CD14-positive monocyte (primary cell): Measurements from ENCODE around the gene STRIP2. TPM values are rescaled to one million over a fixed set of nuclear protein-coding genes. Genes with fewer than 3 reads are reported as not detected.
"Not testable (repeated sequence)": the region's sequence is repeated elsewhere in the genome, so short reads cannot be mapped to it uniquely, and the experiment has no call there.

Experiments
- DNase-seq, 3 donors: peaks; one replicate each; pipeline ENCODE4 v3.0.0-alpha.2; 2011 to 2022
- H2AFZ ChIP-seq: 2 replicates; pipeline ENCODE4 v1.6.0; 2012; ENCODE audit warnings: mild to moderate bottlenecking, low read depth, low read length, inconsistent platforms; ENCODE audit not compliant: insufficient read depth, poor library complexity, severe bottlenecking
- H3K27ac ChIP-seq, 2 donors: 1 replicate in 1 of 2; 2 replicates in 1 of 2; pipeline ENCODE4 v1.5.1; 2012 to 2013; ENCODE audit warnings: low read length in 2 of 2, control low read depth in 1 of 2, inconsistent platforms in 1 of 2, low read depth in 1 of 2, mild to moderate bottlenecking in 1 of 2
- H3K27me3 ChIP-seq, 2 donors: one replicate each; pipeline versions ENCODE4 v1.6.0 to v1.6.1; 2011 to 2013; ENCODE audit warnings: low read length in 2 of 2; ENCODE audit not compliant: control insufficient read depth in 2 of 2, insufficient read depth in 2 of 2
- H3K36me3 ChIP-seq, 2 donors: replicated peaks in 1 of 2; 1 replicate in 1 of 2; 2 replicates in 1 of 2; pipeline versions ENCODE4 v1.5.1 to v1.6.1; 2012 to 2013; ENCODE audit warnings: low read length in 2 of 2, control low read depth in 1 of 2, inconsistent platforms in 1 of 2, mild to moderate bottlenecking in 1 of 2; ENCODE audit not compliant: insufficient read depth in 2 of 2, control insufficient read depth in 1 of 2
- H3K4me1 ChIP-seq, 2 donors: 1 replicate in 1 of 2; 2 replicates in 1 of 2; pipeline versions ENCODE4 v1.5.1 to v1.6.1; 2012 to 2013; ENCODE audit warnings: low read length in 2 of 2, control low read depth in 1 of 2, inconsistent platforms in 1 of 2, mild to moderate bottlenecking in 1 of 2, moderate library complexity in 1 of 2; ENCODE audit not compliant: insufficient read depth in 2 of 2, control insufficient read depth in 1 of 2
- H3K4me2 ChIP-seq: replicated peaks from 2 replicates; pipeline ENCODE3; 2012; ENCODE audit warnings: low read length, moderate library complexity, mild to moderate bottlenecking; ENCODE audit not compliant: poor library complexity, severe bottlenecking; ENCODE audit errors: extremely low read depth
- H3K4me3 ChIP-seq, 3 experiments: fragments of 200-600 bp in 1 of 3; sonication (generic) in 1 of 3; replicated peaks in 1 of 3; 1 replicate in 2 of 3; 2 replicates in 1 of 3; pipeline ENCODE4 v1.5.1; 2011 to 2013; ENCODE audit warnings: low read length in 3 of 3, mild to moderate bottlenecking in 3 of 3, control low read depth in 2 of 3, low read depth in 2 of 3, inconsistent platforms in 1 of 3, moderate library complexity in 1 of 3
- H3K79me2 ChIP-seq: 2 replicates; pipeline ENCODE4 v1.6.0; 2012; ENCODE audit warnings: mild to moderate bottlenecking, control low read depth, inconsistent platforms, low read length, moderate library complexity; ENCODE audit not compliant: insufficient read depth
- H3K9ac ChIP-seq: 2 replicates; pipeline ENCODE4 v1.6.0; 2017; ENCODE audit warnings: low read length, mild to moderate bottlenecking; ENCODE audit not compliant: insufficient read depth, poor library complexity, severe bottlenecking
- H3K9me3 ChIP-seq, 2 donors: replicated peaks in 1 of 2; 1 replicate in 1 of 2; 2 replicates in 1 of 2; pipeline versions ENCODE4 v1.5.1 to v1.6.1; 2012 to 2013; ENCODE audit warnings: low read length in 2 of 2, control low read depth in 1 of 2; ENCODE audit not compliant: control insufficient read depth in 1 of 2, insufficient read depth in 1 of 2
- H4K20me1 ChIP-seq: 2 replicates; pipeline ENCODE4 v1.6.0; 2012; ENCODE audit warnings: mild to moderate bottlenecking, low read length, control low read depth, moderate library complexity; ENCODE audit not compliant: insufficient read depth
- H3K27ac Mint-ChIP-seq, 7 donors: one replicate each; pipeline ENCODE4 v1.8.0; 2020; ENCODE audit warnings: mild to moderate bottlenecking in 7 of 7, mixed read lengths in 7 of 7, moderate library complexity in 6 of 7, inconsistent platforms in 2 of 7
- H3K27me3 Mint-ChIP-seq, 3 donors: one replicate each; pipeline ENCODE4 v1.8.0; 2021 to 2022; ENCODE audit warnings: low read depth in 3 of 3, mild to moderate bottlenecking in 3 of 3, mixed read lengths in 3 of 3, moderate library complexity in 3 of 3, inconsistent platforms in 1 of 3
- H3K36me3 Mint-ChIP-seq, 2 donors: one replicate each; pipeline ENCODE4 v1.8.0; 2020; ENCODE audit warnings: mixed read lengths in 2 of 2, inconsistent platforms in 1 of 2, mild to moderate bottlenecking in 1 of 2
- H3K4me1 Mint-ChIP-seq: one replicate; pipeline ENCODE4 v1.8.0; 2020; ENCODE audit warnings: mild to moderate bottlenecking, mixed read lengths
- H3K4me3 Mint-ChIP-seq, 2 donors: one replicate each; pipeline ENCODE4 v1.8.0; 2020; ENCODE audit warnings: mild to moderate bottlenecking in 2 of 2, mixed read lengths in 2 of 2, moderate library complexity in 1 of 2
- H3K9me3 Mint-ChIP-seq, 7 donors: one replicate each; pipeline ENCODE4 v1.8.0; 2020 to 2022; ENCODE audit warnings: mixed read lengths in 7 of 7, mild to moderate bottlenecking in 6 of 7, moderate library complexity in 6 of 7, inconsistent platforms in 2 of 7
- CTCF ChIP-seq: fragments of 200-600 bp; IDR thresholded peaks from one replicate; pipeline ENCODE4 v1.8.0; 2022; ENCODE audit warnings: antibody characterized with exemption, mild to moderate bottlenecking
- WGBS: methylation state at CpG from one replicate; pipeline ENCODE4 v1.1.5; 2013; ENCODE audit warnings: missing lambda C conversion rate; ENCODE audit not compliant: insufficient coverage; 5-methylcytosine and 5-hydroxymethylcytosine counted together
- intact Hi-C, 2 donors: fragments of 100-400 bp; cut with micrococcal nuclease; formaldehyde crosslinking; loops; one replicate each; pipeline versions ENCODE4 v1.15.0 to v1.15.1; 2023
- polyA plus RNA-seq, 3 donors: library from polyadenylated mRNA; depleted of rRNA in 1 of 3; unstranded in 2 of 3; stranded (reverse) in 1 of 3; fragments of 300-500 nt in 2 of 3; fragments of >200 nt in 1 of 3; fragmentation: Illumina TruSeq in 2 of 3; gene quantifications; 1 replicate in 2 of 3; 2 replicates in 1 of 3; pipeline ENCODE4 v1.2.3, GENCODE V29; 2012 to 2021

STRIP2 gene
- polyA plus RNA-seq, 3 donors = 0.11 to 0.12 TPM; not detected in 1

DNA sequence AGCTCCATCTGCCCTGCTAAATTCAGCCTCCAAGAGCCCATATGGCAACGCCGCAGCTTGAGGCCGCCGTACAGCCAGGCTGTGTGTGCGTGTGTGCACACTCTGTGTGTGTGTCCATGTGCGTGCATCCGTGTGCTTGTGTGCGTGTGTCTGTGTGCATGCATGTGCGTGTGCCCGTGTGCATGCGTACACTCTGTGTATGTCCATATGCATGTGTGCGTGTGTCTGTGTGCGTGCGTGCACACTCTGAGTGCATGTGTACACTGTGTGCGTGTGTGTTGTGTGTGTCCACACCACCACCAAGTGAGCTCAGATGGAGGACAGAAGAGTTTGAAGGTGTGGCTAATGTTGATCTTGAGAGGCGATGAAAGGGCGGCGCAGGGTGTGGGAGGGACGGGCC, 98.1 kb downstream of the STRIP2 start:
- intact Hi-C loops = no loop called here
- 89% methylated on average over 18 of the region's 19 CpGs for WGBS
- no peak for TF ChIP-seq CTCF
- Histone ChIP-seq H3K27me3 (no peaks in the 10 kb centered on the region), H3K4me2 (no peak overlapping the region), H4K20me1 (no peaks in the 10 kb centered on the region), H3K4me1 (peaks cover 4 to 14% of the 10 kb centered on the region in 2 donors), H3K4me3 (no peak overlapping the region), H3K9me3 (no peaks in the 10 kb centered on the region), H3K36me3 (no peaks in the 10 kb centered on the region), H3K79me2 (no peaks in the 10 kb centered on the region), H3K9ac (no peak overlapping the region), H2AFZ (no peak overlapping the region), H3K27ac (no peak overlapping the region)
- peaks cover 0 to 4% (median 2%) of the 10 kb centered on the region in 3 donors for H3K27me3 Mint-ChIP-seq
- no peak for DNase-seq
- no peak overlapping the region for H3K4me3 Mint-ChIP-seq
- peaks cover 10% of the 10 kb centered on the region for H3K4me1 Mint-ChIP-seq
- peak overlapping the region in 2 of 7 donors; percentile 32 to 41 for H3K27ac Mint-ChIP-seq
- no peaks in the 10 kb centered on the region for H3K36me3 Mint-ChIP-seq
- H3K9me3 Mint-ChIP-seq = no peaks in the 10 kb centered on the region

- intact Hi-C loops, H3K4me3 Mint-ChIP-seq, H3K27me3 Mint-ChIP-seq, H3K4me3 ChIP-seq, H4K20me1 ChIP-seq, H3K27ac ChIP-seq, H3K36me3 Mint-ChIP-seq, H3K36me3 ChIP-seq, H3K9me3 Mint-ChIP-seq, H3K9ac ChIP-seq, H3K27me3 ChIP-seq, H3K79me2 ChIP-seq, H2AFZ ChIP-seq, H3K9me3 ChIP-seq, H3K4me2 ChIP-seq: not testable (repeated sequence)
- WGBS = 83% methylated on average over 10 of the region's 20 CpGs
- peak in 2 of 3 donors; percentile 16 to 22 for DNase-seq
- Mint-ChIP-seq H3K27ac (peak overlapping the region in 1 of 7 donors; percentile 49), H3K4me1 (peaks cover 10% of the 10 kb centered on the region)
- H3K4me1 ChIP-seq = peaks cover 4 to 14% of the 10 kb centered on the region in 2 donors
These were observed 100.5 kb downstream of the STRIP2 start for GRCh38 chr7:129534558-129535274.
